Activated CD4-positive, alpha-beta T cell treated with anti-CD3 and anti-CD28 coated beads for 4 hours (primary cell): ENCODE measurements around the gene E2F2.
A peak's percentile ranks its signal among the peaks of the same experiment; 100 is the strongest.

Experiments
- DNase-seq, 2 donors: peaks; one replicate each; pipeline ENCODE4 v3.0.0-alpha.2; 2020

The E2F2 gene

DNA sequence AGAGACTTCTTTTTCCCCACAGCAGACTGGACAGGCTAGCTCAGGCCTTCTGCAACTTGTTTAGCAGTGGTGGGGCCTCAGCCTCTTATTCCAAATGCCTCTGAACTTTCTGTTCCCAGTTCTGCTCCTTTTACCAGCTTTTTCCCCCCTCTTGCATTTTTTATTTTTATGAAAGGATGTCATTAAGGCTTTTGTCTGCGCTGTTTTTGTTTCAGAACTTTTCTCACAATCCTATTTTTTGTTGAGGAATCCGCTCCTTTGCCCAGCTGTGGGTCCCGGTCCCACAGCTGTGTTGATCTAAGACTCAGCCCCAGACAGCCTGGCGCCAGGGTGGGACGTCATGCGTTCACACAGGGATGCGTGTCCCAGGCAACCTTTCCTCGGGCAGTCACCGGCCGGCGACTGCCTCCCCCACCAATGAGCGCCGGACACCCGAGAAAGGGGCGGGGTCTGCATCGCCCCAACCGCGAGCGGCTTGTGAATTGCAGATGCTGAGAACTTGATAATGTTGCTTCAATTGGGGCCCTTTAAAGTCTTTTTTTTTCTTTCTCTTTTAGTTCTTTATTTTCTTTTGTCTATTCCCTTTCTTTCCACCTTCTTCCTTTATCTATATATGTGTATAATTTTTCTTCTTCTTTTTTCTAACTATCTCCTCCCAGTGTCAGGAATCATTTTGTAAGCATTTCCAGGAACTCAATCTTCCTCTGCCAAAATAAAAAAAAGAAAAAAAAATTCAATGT, 31.3 kb upstream of the E2F2 start:
- no peak for DNase-seq

GRCh38 chr1:23561813-23562100, 30.7 kb upstream of the E2F2 start:
- DNase-seq = no peak

DNA sequence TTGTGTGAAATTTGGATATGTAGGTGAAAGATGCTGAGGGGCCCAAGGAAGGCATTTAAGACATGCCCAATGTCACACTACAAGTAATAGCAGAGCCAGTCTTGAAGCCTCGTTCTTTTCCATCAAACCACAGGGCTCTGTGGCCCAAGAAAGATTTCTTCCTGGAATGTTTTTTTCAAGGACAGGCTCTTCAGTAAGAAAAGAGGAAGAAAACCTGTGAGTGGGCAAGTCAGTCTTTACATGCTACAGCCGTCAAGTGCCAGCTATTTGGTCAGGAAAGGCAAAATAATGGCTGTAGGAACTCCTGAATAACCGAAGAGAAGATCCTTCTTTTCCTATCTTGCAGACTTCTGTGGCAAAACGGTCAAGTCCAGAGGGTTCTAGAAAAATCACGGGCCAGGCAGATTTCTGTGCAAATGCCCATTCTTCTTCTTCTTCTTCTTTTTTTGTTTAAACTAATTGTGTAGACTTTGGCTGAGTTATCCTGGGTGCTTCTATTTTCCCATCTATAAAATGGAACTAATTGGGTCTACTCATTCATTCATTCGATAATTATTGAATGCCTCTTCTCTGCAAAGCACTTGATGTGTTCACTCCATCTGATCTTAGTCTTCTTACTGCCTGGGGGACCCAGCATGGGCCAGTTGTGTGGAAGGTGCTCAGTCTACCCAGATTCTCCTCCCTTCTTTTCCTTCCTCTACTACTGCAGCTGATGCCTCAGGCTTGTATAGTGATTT, 30.2 kb upstream of the E2F2 start:
- no peak for DNase-seq

GRCh38 chr1:23559985-23560741, 29.1 kb upstream of the E2F2 start:
- no peak for DNase-seq

DNA sequence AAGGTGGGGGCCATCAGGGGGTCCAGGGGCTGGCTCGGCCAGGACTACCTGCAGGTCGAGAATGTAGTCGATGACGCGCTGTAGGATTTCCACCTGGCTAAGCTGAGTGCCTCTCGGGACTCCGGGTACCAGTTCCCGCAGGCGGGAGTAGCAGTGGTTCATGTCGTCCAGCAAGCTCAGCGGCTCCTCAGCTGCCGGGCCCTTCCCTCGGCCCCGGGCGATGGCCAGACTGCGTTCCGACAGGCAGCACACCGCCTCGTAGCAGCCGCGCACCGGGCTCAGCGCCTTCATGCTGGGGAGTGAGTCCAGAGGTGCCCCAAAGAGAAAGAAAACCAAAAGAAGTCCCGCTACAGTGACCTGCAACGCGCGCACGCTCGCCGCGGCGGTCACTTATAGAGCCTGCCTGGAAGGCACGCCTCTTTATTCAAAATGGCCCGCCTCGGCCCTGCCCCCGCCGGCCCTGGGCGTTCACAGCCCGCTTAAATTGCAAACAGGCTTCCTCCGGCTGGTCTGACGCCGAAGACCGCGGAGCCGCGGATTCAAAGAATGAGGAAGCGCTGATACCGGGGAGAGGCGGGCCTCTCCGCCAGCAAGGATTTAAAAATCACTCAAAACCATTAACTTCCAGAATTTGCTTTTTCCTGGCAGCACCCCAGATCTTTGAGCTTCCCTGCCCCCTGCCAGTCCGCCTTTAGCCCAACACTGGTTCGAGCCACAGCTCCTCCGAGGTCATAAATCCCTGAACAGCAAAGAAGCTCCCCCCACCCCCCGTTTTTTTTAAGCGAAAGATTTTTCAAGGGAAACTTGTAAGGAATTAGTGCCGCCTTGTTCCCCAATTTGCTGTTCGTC, 28.3 kb upstream of the E2F2 start, which contains the start of gene ID3:
Gene ID3, minus strand, starts transcription at position 366 of the 849 bp plus-strand sequence. Its CDS starts 75 bp downstream, at position 291.
- DNase-seq = peak; percentile 86 to 88

- no peak for DNase-seq
Measured at GRCh38 chr1:23558872-23559135, 27.8 kb upstream of the E2F2 start.

DNA sequence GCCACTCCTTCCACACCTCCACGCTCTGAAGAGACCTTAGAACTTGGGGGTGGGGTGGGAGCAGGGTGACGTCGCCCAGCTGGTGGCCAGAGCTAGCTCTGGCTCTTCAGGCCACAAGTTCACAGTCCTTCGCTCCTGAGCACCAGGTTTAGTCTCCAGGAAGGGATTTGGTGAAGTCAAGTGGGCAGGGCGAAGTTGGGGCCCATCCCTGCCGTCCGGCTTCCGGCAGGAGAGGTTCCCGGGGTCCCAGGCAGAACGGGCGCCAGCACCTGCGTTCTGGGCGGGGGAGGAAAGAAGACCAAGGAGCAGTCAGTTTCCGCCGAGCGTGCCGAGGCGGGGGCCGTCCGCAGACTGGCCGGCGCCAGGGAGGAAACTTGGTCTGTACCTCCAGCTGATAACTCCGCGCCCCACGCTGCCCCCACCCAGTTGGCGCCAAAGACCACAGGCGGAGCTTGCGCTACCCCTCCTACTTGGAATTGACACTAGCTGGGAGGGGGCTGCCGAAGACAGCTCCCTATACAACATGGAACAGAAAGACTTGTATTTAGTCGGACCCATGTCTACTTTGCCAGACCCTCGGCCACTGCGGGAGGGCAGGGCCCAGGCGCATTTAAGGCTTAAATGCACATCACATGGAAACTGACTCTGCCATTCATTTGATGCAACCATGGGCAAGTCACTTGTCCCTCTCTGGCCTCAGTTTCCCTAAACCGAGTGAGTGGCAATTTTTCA, 27.3 kb upstream of the E2F2 start:
- no peak for DNase-seq

- DNase-seq = no peak
Measured at GRCh38 chr1:23557471-23558124, 26.6 kb upstream of the E2F2 start.

DNA sequence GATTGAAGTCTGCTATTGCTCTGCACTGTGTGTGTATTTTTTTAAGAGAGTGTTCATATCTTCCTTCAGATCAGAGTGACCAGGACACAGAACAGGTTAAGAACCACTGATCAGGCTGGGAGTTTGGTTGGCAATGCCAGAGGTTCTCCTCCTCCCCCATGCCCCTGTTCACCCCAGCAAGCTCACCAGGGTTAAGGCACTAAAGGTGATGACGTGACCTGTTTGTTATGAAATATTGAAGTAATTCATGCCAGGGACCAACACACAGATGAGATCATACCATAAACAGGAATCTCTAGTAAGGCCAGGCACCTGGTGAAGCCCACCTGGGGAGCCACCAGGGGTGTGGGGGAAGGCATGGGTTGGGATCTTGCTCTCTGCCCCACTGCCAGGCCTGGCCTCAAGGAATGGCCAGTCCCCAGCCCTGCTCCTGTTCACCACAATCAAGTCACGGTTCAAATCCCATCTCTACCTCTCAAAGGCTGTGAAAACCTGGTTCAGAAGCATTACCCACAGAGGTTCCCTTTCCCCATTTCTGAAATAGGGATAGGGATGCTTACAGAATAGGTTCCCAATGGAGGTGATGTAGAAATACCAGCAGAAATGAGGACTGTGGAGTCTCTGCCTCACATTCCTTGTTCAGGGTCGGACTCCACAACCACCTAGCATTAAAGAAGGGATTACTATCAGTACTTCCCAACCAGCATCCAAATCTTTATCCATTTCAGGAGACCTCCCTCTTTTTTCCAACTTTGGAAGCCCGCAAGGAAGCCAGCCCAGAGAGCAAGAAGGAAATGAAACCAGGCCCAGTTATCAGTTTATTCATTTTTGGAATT, 25.8 kb upstream of the E2F2 start:
- no peak for DNase-seq

- no peak for DNase-seq
Measured at GRCh38 chr1:23555986-23556634, 25.1 kb upstream of the E2F2 start.

- no peak for DNase-seq
Measured at GRCh38 chr1:23555270-23555985, 24.4 kb upstream of the E2F2 start.

DNA sequence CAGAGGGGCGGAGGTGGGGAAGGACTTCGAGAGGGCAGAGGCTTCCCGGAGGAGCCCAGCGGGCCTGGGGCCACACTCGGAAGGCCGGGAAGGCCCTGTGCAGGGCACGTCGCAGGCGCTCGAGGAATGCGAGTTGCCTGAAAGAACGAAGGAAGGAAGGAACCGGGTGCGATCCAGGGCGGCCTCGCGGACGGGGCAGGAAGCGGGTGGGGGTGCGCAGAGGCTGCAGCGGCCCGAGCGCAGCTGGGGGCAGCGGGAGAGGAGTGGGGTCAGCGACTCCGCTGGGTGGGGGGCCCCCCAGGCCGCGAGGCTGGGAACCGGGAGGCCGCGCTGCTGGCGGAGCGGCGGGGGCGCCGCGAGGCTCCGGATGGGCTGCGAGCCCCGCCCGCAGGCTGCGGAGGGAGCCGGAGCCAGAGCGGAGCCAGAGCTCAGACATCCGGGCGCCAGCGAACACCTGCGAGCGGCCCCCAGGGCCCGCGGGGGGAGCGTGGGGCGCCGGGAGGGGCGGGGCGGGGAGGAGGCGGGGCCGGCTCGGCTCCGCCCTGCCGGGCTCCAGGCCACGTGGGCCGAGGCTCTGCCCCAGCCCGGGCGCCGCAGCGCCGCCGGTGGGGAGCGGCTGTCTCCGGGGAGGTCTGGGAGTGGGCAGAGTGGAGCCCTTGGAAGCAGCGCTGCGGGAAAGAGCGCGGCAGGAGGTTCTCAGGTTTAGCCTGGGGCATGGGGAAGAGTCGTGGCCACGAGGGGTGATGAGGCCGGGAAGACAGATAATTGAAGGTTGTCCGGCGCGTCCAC, 23.6 kb upstream of the E2F2 start:
- DNase-seq = peak; percentile 76 to 84

GRCh38 chr1:23554127-23554480, 23.1 kb upstream of the E2F2 start:
- no peak for DNase-seq

DNA sequence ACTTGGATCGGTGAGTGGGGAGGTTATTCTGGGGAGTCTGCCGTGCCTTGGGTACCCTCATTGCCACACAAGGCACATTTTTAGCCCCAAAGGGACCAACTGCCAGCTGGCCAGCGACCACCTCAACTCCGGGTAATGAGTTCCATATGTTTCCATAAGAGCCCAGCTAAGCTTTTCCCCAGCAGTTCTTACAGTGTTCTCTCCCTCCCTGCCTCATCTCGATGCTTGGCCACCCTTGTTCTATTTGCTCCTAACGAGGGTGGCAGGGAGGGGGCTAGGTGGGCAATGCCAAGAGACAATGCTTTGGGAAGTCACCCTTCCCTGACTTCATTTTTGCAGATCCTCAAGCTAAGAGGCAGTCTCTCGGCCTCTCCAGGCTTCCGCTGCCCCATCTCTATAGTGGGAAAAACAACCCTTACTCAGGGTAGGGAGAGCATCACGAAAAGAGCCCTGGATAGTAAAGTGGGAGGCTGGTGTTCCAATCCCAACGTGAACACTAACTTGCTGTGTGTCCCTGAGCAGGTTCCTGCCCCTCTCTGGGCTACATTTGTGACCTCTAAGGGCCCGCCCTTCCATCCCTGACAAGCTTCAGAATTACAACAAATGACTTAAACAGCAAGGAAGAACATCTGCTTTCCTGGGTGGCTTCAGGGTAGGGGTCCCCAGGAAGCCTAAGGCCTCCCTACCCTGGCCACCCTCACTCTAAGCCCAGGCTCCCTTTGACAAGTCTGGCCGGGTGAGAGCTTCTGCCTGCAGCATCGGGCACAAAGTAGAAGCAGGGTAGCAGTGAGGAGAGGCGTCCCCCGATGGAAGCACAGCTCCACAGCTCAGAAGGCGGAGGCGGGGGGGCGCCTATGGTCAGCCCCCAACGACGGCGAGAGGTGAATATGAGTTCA, 22.4 kb upstream of the E2F2 start:
- DNase-seq = no peak

DNA sequence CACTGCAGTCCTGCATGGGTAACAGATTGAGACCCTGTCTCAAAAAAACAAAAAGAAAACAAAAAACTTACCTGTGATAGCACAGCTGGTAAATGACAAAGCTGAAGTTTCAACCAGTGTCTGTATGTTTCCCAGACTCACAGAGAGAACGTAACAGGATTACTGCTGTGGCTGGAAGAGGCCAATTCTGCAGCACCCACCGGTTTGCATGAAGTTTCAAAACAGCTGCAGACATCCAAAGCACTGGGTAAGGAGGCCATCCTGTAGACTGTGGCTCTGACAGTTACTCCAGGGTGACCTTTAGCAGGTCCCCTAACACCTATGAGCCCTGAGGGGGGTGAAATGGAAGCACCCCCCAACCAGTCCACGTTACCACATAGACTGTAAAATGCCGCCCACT, 20.8 kb upstream of the E2F2 start:
- DNase-seq = no peak

DNA sequence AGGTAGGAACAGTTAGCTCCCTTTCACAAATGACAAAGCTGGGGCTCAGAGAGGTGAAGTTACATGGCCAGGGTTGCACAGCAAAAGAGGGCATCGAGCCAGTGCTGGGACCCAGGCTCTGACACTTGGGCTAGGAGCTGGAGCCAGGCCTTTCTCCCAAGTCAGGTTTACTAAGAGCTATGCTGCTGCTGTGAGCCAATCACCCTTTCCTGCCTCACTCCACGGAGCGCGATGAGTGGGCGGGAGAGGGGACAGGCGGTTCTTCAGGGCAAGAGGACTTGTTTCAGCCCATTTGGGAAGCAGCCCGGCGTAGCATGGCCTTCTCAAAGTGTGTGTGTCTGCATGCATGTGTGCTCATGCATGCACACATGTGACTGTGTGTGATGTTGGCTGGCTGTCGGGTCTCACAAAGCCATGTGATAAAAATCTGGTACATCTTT, 17.7 kb upstream of the E2F2 start:
- no peak for DNase-seq

DNA sequence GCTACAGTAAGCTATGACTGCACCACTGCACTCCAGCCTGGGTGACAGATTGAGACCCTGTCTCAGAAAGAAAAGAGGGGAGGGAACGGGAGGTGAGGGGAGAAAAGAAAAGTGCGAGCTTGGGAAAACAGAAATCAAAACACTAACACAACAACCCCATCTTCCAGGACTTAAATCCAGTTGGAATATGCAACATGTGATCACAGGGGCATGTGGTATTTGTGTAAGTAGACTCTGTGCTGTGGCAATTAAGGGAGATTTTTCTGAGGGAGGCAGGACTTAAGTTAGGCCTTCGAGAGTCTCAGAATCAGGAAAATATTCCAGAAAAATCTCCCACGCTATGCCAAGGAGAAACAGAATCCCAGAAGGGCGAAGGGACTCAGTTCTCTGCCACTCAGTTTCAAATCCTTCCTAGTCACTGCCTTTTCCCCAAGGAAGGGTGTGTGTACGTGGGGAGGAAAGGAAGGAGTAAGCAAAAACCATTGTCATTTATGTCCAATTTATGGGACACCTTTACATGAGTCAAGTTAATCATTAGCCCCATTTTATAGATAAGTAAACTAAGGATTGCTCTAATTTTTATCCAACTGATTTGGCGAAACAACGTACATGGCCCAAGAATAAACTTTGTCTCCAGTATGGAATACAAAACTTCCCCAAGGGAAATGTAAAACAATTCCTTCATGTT, 16.0 kb upstream of the E2F2 start:
- no peak for DNase-seq
